Measurements from ENCODE around the gene TFCP2.

TFCP2 gene

DNA sequence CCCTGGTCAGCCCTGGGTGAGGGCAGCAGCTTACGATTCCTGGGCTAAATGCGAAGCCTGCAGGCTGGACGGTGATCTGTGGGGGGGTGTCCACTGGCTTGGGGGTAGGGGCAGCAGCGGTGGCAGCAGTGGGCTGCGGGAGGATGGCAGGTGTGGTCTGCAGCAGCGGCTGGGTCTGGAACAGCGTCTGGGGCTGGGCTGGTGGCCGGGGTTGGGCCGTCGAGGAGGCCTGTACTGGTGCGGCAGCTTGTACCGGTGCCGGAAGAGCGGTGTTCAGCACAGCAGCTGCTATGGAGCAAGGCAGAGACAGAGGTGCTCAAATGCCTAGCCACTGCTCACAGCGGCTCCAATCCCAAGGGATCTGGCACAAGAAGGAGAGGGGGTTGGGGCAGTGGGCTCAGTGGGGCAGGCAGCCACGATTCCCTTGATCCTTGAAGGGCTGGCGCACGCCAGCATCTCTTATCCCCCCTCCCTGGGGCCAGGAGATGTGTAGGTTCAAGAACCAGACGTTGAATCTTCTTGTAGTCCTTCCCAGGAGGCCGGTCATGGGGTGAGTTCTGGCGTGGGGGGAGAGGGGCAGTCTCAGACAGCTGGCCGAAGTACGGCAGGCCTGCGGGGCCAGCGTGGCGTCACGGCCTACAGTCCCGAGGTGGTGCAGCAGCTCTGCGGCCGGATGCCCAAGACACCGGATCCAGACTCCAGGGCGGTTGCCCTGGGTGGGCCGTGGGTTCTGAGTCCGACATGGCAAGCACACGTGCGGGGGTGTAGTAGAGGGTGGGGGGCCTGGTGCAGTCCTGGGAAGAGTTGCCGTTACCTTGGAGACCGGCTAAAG lies 25.0 kb upstream of the TFCP2 start:
- no peaks in the 10 kb centered on the region for H3K9me3 ChIP-seq (ENCODE audit: insufficient read depth, low read depth, low read length)
- TF ChIP-seq CTCF (conservative IDR thresholded peaks at IDR 0.05; ENCODE audit: low read length) (no peak), EZH2phosphoT487 (IDR thresholded peaks at IDR 0.05; ENCODE audit: borderline replicate concordance) (no peak)
- H3K9me2 ChIP-seq (replicated peaks; ENCODE audit: low read depth, low read length): no peaks in the 10 kb centered on the region
- H4K20me1 ChIP-seq (ENCODE audit: insufficient read depth, low read length, poor library complexity, severe bottlenecking): no peaks in the 10 kb centered on the region
- no peaks in the 10 kb centered on the region for H3K36me3 ChIP-seq (ENCODE audit: insufficient read depth, low read length)
- H3K4me1 ChIP-seq (ENCODE audit: insufficient read depth, low read length, poor library complexity, severe bottlenecking): no peaks in the 10 kb centered on the region
- H3K9ac ChIP-seq (ENCODE audit: low read depth, low read length, poor library complexity, severe bottlenecking): no peak overlapping the region
- H3K4me2 ChIP-seq (ENCODE audit: low read depth, low read length, poor library complexity, severe bottlenecking): no peak overlapping the region
- H2AFZ ChIP-seq (ENCODE audit: low read length): no peak overlapping the region
- no peaks in the 10 kb centered on the region for H3K79me2 ChIP-seq (ENCODE audit: insufficient read depth, low read length)
- no peaks in the 10 kb centered on the region for H3K27me3 ChIP-seq (ENCODE audit: insufficient read depth, low read length, poor library complexity, severe bottlenecking)
- no peaks in the 10 kb centered on the region for H3F3A ChIP-seq (ENCODE audit: low read depth)
- H3K4me3 ChIP-seq (ENCODE audit: low read length, poor library complexity, severe bottlenecking): no peak overlapping the region

GRCh38 chr12:51196547-51196946 lies 23.6 kb upstream of the TFCP2 start:
- no peaks in the 10 kb centered on the region for H4K20me1 ChIP-seq (ENCODE audit: insufficient read depth, low read length, poor library complexity, severe bottlenecking)
- no peaks in the 10 kb centered on the region for H3K4me1 ChIP-seq (ENCODE audit: insufficient read depth, low read length, poor library complexity, severe bottlenecking)
- H3K4me3 ChIP-seq (ENCODE audit: low read length, poor library complexity, severe bottlenecking): no peak overlapping the region
- no peak overlapping the region for H3K9ac ChIP-seq (ENCODE audit: low read depth, low read length, poor library complexity, severe bottlenecking)
- no peaks in the 10 kb centered on the region for H3K27me3 ChIP-seq (ENCODE audit: insufficient read depth, low read length, poor library complexity, severe bottlenecking)
- no peaks in the 10 kb centered on the region for H3K9me2 ChIP-seq (replicated peaks; ENCODE audit: low read depth, low read length)
- TF ChIP-seq EZH2phosphoT487 (IDR thresholded peaks at IDR 0.05; ENCODE audit: borderline replicate concordance) (no peak), CTCF (conservative IDR thresholded peaks at IDR 0.05; ENCODE audit: low read length) (no peak)
- no peak overlapping the region for H3K4me2 ChIP-seq (ENCODE audit: low read depth, low read length, poor library complexity, severe bottlenecking)
- no peak overlapping the region for H2AFZ ChIP-seq (ENCODE audit: low read length)
- no peaks in the 10 kb centered on the region for H3K9me3 ChIP-seq (ENCODE audit: insufficient read depth, low read depth, low read length)
- H3F3A ChIP-seq (ENCODE audit: low read depth): no peaks in the 10 kb centered on the region
- no peaks in the 10 kb centered on the region for H3K36me3 ChIP-seq (ENCODE audit: insufficient read depth, low read length)
- no peaks in the 10 kb centered on the region for H3K79me2 ChIP-seq (ENCODE audit: insufficient read depth, low read length)

GRCh38 chr12:51195841-51196240 lies 22.9 kb upstream of the TFCP2 start:
- H4K20me1 ChIP-seq (ENCODE audit: insufficient read depth, low read length, poor library complexity, severe bottlenecking): no peaks in the 10 kb centered on the region
- no peaks in the 10 kb centered on the region for H3K36me3 ChIP-seq (ENCODE audit: insufficient read depth, low read length)
- H3K4me2 ChIP-seq (ENCODE audit: low read depth, low read length, poor library complexity, severe bottlenecking): no peak overlapping the region
- H3K4me1 ChIP-seq (ENCODE audit: insufficient read depth, low read length, poor library complexity, severe bottlenecking): no peaks in the 10 kb centered on the region
- no peak overlapping the region for H3K4me3 ChIP-seq (ENCODE audit: low read length, poor library complexity, severe bottlenecking)
- H3K9me3 ChIP-seq (ENCODE audit: insufficient read depth, low read depth, low read length): no peaks in the 10 kb centered on the region
- TF ChIP-seq CTCF (conservative IDR thresholded peaks at IDR 0.05; ENCODE audit: low read length): no peak
- TF ChIP-seq EZH2phosphoT487 (IDR thresholded peaks at IDR 0.05; ENCODE audit: borderline replicate concordance): no peak
- H3K79me2 ChIP-seq (ENCODE audit: insufficient read depth, low read length): no peaks in the 10 kb centered on the region
- no peaks in the 10 kb centered on the region for H3K9me2 ChIP-seq (replicated peaks; ENCODE audit: low read depth, low read length)
- no peak overlapping the region for H3K9ac ChIP-seq (ENCODE audit: low read depth, low read length, poor library complexity, severe bottlenecking)
- H2AFZ ChIP-seq (ENCODE audit: low read length): no peak overlapping the region
- H3F3A ChIP-seq (ENCODE audit: low read depth): no peaks in the 10 kb centered on the region
- H3K27me3 ChIP-seq (ENCODE audit: insufficient read depth, low read length, poor library complexity, severe bottlenecking): no peaks in the 10 kb centered on the region

All from Loucy (cell line).